Globus pallidus (tissue), 1 donor: ENCODE measurements around the gene CTNNA2.

Source experiments
- DNase-seq: peaks from one replicate; pipeline ENCODE4 v3.0.0-alpha.2; 2015; ENCODE audit warnings: low spot score

Gene CTNNA2

DNA sequence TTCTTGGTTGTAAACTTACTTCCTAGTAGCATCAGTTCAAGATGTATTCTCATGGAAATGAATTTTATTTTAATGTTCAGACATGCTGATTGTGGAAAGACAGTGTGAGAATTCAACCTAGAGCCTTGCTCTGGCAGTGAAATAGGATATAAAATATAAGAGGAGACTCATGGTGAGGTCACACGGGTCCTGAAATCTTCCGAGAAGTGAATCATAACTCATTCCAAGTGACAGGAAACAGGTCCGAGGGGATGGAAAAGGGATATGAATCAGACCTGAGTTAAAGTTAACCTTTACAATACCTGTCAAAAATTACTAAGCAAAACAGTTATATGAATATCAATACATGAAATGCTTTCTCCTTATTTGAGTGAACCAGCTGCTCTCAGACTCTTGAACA is 976.9 kb downstream of the CTNNA2 start:
- no peak for DNase-seq

DNA sequence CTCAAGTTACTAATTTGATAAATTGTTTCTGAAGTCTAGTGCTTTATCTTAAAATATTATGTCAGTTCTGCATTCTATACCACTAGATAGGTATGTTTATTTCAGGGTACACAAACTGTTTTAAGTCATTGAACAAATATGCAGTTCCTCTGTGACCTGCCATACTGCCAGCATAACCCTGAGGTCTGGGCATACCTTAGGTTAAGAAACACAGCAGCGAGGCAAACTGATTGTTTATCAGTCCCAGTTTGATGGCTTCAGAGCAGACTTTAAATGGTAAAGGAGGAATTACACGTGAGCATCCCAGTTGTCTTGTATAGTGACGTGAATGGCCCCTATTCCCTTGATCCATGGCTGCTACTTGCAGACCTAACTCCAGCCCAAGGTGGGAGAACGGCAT is 978.1 kb downstream of the CTNNA2 start:
- no peak for DNase-seq

DNA sequence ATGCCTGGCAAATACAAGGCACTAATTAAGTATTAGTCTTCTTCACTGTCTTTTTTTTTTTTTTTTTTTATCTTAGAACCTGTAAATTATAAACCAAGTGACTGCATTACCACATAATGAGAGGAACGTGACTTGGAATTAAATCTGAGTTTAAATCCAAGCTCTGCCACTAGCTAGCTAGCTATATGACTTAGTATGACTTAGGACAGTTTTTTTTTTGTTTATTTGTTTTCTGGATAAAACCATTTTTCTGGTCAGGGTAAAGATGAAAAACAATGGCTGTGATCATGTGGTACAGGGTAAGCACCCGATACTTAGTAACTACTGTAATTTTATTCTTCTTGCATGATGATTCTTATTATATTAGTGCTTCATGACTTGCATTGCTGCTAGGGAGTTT is 983.5 kb downstream of the CTNNA2 start:
- no peak for DNase-seq

DNA sequence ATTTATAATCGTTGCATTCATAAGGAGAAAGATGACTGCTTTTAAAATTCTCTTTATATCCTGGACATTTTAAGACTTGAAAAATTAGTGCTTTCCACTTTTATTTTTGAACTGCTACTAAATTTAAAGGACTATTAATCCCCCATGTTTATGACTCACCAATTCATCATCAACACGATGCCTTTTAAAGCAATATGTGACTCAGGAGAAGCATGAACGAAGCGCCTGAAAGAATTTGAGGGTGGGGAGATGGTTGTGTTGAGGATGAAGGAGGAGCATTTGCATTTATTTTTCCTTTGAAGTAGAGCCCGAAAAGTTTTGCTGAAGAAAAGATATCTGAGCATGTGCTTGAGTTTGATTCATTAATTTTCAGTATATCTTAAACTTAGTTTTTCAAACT is 983.9 kb downstream of the CTNNA2 start:
- DNase-seq, result no peak

DNA sequence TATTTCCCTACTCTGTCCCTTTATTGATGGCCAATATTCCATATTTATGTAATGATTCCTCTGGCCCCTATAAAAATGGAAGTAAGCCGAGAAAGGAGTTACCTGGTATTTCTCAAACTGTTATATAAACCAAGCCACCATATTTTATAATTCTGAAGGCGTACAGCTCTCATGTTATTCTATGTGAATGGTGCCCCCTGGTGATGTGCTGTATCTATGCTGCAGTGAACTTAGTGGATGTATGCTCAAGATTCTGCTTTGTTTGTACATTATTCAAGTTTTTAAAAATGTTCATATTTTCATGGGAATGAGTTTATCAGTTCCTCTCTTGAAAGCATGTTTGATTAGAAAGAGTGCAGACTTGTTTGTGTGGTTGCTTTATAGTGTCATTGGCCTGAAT is 986.2 kb downstream of the CTNNA2 start:
- DNase-seq, result peak; percentile 74

DNA sequence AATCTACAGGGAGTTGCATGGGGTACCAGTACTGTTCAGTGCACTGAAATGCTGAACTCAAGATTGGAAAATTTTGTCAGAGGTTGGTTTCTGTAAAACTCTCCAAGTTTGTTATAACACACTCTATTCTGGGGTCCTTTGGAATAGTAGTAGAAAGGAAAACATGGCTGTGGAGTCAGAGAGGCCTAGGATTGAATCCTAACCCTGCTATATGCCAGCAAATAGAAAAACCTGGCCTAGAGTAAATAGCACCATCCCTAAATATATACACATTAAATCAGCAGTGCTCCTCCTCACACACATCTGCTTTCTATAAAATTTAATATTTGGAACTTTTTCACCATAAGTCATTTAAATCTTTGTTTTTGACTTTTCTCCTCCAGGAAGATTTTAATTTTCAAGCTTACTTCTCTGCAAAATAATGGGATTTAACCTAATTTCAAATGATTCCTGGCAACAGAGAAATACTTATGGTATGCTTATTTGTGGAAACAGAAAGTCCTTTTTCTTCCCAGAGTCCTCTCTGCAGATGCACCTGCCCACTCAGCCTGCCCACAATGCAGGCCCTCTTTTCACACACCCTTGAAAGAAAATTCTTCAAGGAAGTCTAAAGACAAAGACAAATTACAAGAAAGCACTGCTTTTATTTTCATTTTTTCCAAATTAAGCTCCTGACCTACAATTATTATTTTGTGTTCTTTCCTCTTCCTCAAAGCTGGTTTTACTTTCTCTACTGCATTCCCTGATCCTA is 989.2 kb downstream of the CTNNA2 start:
- no peak for DNase-seq

DNA sequence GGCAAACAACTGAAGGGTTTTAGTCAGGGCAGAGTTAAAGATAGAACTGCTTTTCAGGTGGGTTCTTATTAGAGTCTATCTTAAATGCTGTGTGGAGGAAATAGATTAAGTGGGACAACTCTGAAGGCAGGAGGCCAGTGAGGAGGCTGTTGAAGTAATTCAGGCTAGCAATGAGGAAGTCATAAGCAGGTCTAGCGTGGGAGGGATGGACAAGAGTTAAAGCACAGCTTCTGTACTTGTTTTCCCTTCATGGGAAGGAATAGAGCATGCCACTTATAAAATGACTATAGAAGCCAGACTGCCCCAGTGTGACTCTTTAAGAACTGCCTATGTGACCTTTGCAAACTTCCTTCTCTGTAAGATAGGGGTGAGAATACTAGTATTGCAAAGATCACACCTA is 993.7 kb downstream of the CTNNA2 start:
- no peak for DNase-seq

DNA sequence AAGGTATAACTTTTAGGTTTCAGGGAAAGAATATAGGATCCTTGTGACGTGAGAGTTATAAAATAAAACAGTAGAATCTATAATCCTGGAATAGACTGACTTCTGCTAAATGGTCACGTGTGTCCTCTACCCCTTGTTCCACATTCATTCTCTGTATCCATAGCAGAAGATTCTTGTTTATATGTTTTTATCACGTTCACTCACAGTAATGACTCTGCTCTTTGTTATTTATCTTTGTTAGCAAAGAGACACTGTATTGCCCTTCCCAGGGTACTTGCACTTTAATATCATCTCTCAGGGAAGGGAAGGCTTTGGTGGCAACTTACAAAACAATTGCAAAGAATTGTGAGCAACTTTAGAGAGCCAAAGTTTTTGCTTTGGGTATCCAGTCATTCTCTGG is 997.9 kb downstream of the CTNNA2 start:
- DNase-seq, result no peak

DNA sequence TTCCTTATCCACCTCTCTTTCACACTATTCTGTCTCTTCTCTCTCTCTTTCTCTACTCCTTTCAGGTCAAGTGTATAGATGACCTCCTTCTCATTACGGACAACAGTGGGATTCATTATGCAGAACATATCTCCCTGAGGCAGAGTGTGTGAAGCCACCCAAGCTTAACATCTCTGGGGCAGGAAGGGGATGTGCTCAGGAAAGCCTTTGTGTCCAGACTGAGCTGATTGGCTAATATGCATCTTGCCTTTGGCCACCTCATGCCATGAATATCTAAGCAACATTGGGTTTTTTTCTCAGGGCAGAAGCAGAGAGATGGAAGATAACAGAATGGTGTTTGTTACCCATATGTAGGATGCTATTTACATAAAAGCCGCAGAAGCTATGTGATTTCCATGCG is 1003.1 kb downstream of the CTNNA2 start:
- no peak for DNase-seq

DNA sequence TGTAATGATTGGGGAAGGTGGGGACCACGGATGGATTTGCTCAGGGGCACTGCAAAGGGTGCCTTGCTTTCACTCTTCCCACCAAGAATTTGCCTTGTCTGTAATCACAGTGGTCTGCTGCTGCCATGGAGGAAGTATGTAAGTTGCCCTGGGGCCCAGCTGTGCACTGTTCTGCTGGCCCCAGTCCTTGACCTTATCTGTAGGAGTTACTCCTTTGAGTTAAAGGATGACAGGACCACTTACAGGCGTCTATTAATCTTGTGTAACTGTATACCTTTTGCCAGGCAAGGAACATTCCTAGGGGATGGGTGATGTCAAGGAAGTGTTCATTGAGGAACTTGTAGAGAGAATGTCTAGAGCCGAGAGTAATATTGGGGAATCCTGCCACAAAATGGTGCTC is 1004.5 kb downstream of the CTNNA2 start:
- no peak for DNase-seq

DNA sequence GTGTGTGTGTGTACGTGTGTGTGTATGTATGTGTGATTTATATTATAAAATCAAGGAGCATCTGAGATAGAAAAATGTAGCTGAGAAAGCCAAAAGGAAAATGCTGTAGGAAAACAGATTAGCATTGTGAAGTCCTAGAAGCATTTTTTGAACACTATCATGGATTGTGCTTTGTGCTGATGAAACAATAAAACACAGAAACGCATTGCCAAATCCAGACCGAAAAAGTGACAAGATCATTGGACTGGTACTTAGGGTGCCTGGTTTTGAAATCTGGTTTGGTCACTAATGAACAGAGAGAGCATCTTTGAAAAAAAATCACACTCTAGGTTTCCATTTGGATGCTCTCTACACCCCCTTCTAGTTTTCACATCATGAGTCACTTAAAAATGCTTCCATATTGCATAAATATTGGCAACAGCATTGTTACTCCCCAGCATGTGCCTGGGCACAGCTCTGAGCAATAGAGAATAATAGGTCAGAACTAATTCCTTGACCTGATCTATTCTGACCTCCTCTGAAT is 1006.3 kb downstream of the CTNNA2 start:
- peak; percentile 58 for DNase-seq

DNA sequence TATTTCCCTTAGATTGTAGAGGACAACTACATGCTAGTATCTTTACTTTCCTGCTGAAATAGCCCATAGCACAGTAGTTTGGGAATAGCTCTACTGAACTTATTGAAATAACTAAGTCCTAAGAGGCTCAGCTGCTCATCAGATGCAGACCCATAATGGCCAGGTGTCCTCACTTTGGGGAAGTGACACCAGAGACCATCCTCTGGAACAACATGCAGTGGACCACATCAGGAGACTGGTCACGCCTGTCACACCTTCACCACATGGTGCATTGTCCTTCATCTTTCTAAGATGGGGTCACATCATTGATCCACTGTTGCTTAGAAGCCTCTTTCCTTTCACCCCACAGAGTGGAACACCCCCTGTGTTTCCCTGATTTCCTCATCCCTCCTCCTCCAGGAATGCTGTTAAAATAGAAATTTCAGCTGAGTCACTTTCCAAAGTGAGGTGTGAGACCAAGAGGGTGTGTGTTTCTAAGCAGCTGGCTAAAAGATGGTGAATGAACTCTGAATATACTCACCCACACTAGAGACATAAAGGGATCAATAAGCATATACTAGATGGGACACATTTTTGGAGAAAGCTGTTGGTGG is 1006.9 kb downstream of the CTNNA2 start:
- no peak for DNase-seq

DNA sequence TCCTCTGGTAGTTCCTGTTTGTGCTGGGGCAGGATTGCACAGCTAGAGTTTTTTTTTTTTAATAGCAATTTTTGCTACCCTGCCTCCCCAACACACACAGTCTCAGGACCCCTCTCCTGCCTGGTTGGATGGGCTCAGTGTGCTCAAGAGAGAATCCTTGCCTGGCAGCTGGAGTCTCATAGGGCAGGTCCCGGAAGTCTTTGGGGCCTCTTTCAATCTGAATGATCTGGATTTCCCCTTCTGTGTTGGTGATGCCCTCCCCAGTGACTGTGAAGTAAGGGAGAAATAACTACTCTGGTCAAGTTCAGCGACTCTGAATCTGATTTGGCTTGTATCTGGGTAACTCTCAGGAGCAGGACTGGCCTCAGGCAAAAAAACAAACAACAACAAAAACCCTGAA is 1012.3 kb downstream of the CTNNA2 start:
- DNase-seq, result no peak

DNA sequence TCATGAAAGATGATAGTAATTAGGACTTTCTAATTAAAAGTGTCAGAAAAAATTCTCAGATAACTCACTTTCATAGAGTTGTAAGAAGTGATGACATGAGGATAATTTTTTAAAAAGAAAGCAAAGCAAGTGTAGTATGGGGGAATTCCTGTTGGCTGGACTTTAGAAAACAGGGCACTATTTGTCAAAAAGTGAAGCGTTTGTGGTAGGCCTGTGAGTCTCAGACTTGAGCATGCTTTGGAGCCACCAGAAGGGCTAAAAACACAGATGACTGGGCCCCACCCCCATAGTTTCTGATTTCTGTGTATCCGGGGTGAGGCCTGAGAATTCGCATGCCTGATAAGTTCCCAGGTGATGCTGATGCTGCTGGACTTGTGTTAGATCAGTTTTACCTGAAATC is 1014.3 kb downstream of the CTNNA2 start:
- DNase-seq, result no peak

DNA sequence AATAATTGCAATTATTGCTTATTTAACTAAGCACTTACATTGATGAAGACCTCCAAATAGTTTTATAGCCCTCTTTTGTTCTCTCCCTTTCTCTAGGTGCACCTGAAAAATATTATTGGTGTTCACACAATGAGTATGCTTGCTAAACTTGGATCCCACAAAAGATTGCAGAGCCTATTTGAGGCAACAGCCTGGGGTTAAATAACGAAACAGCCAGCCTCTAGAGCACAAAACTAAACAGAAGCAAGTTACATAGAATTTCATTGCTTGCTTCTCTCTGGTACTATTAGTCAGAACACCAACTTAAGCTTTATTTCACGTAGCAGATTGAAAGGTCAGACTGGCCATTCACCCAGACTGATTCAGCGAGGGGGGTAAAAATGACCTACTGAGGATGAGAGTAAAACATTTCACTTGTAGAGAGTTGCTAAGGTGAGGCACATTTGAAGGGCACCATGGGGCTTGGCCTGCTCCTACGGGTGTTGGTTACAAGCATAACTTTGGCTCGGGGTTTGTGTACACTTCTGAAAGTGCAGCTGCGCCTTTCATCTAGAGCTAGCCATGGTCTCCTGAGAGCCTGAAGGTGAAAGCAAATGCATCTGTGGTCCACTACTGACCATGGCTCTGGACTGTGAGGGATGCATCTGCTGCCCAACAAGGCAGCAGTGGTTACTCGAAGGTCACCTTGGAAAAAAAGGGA is 1016.8 kb downstream of the CTNNA2 start:
- no peak for DNase-seq

DNA sequence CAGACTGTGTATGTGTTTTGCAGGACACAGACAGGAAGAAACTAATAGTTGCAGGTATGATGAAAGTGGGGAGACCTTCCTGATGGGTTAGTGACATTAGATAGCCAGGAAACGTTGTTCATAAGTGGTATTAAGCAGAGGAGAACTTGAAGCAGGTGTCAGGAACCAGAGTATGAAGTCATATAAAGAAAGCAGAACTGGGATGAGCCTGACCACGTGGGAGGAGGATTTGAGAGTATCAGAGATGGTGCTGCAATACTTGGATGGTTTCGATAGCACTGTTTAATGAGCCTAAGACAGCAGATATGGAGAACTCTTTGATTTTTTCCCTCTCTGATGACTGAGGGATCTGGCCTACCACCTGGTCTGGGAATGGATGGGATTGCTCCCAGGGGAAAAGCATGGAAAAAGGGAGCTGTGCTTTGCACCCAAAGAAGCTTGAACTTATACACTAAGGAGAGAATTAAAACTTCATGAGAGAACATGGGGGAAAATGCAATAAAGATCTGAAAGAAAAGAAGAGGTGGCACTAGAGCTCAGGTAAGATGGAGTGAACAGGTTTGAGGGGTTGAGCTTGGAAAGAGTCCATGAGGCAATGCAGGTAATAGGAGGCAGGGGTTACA is 1017.7 kb downstream of the CTNNA2 start:
- no peak for DNase-seq

DNA sequence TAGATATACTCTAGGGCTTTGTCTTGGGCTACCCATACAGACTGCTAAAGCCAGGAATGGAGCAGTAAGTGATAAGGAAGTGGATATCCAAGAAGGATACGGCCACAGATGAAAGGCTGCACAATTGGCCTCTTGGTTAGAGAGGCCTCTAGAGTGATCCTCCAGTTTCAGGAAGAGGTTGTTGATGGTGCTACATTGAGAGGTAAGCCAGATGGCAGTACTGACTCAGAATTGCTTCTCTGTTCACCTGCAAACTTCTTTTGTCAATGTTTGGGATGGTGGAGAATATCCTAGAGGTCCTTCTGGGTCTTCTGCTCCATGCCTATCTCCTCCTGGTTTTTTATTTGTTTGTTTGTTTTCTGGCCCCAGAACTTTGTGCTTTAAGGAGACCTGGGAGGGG is 1018.5 kb downstream of the CTNNA2 start:
- DNase-seq, result no peak

DNA sequence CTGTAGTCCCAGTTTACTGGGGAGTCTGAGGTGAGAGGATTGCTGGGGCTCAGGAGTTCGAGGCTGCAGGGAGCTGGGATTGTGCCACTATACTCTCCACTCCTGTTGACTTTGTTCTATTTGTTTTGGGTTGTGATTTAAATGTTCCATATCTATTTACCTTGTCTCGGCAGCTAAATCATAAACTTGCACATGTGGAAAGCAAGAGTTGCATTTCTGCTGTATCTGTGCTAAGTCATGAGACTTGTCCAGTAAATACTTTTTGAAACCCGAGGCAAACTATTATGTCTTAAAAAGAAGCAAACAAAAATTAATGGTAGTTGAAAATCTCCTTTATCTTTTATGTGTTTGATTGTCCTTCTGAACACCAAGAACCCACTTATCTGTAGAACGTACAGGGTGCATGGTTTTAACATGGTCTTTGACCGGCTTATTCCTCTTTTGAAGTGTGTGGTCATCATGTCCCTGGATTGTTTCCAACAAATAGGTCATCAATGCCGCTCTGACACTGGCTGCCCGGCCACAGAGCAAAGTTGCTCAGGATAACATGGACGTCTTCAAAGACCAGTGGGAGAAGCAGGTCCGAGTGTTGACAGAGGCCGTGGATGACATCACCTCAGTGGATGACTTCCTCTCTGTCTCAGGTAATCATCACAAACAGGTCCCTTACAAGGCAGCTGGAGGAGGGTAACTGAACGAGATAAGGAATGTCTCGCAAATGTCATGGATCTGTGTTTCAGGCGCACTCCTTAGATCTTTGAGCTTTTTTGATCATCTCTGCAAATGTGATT is 1032.8 kb downstream of the CTNNA2 start:
- no peak for DNase-seq

DNA sequence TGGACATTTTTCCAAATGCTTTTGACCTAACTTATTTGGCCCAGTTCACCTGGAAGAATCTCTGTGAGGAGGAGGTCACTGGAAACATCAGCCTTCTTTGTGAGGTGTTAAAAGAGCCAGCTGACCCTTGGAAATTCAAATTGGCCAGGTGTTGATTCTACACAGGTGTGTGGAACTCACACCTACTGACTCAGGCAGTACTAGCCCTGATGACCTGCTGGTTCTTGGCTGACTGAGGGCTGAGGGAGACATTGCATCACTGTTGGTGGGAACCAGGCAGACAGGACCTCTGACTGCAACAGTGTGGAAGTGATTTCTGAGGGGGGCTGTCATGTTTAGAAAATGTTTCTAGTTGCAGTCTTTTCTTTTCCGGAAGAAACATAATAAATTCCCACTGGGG is 1033.9 kb downstream of the CTNNA2 start:
- no peak for DNase-seq

DNA sequence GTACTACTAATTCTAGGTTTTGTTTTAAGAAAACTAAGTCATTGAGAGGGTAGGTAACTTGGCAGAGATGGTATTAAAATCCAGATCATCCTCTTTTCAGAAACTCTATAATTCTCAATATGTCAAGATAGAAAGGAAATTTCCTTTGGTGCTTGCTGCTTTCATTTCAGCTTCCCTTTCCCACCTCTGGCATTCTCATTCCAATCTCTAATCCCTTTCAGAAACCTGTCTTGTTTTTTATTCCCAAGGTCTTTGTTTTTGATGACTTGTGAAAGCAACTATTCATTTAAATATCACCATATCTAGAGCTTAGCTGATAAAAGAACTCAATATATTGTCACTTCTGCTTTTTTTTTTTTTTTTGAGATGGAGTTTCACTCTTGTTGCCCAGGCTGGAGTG is 1034.5 kb downstream of the CTNNA2 start:
- no peak for DNase-seq

DNA sequence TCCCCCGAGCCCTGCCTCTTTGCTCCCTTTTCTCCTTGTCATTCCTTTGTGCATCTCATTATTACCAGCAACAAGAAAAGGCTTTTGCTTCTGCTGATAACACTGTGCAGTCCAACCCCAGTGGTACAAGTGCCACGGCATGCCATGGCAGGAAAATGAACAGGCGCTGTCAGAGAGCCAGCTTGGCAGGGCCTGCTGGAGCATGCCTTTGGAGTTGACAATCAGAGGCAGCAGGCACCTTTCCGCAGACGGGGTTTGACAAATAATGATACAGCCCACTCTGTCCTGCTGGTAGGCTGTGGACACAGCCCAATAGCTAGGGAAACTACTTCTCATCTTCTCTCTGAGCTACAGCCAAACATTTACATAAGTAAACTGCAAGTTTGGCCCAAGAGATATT is 1035.6 kb downstream of the CTNNA2 start:
- peak; percentile 6 for DNase-seq

DNA sequence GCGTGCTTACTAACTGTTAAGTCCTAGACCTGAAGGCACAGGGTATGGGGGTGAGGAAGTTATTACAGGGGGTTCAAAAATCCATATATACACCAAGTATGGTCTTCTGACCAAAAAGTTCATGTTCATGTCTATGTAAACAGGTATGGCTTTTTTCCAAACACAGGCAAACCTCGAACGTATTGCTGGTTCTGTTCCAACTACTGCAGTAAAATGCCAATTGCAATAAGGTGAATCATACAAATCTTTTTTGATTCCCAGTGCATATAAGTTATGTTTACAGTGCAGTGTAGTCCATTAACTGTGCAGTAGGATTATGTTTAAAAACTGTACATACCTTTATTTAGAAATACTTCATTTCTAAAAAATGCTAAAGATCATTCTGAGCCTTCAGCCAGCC is 1037.0 kb downstream of the CTNNA2 start:
- DNase-seq, result no peak
